Left lobe of liver (tissue), 2 donors: ENCODE measurements around the gene LARGE1. TPM values are rescaled to one million over a fixed set of nuclear protein-coding genes. Genes with fewer than 3 reads are reported as not detected.
A peak's percentile ranks its signal among the peaks of the same experiment; 100 is the strongest.

Source experiments
- ATAC-seq: fragments of 200-7000 bp; cut with Tn5 transposase; one replicate; pipeline ENCODE4 v1.9.1; 2020; ENCODE audit warnings: mild to moderate bottlenecking, moderate library complexity
- DNase-seq: peaks from one replicate; pipeline ENCODE4 v3.0.0-alpha.2; 2020; ENCODE audit warnings: low spot score
- total RNA-seq: library from RNA; stranded (reverse); gene quantifications from one replicate; pipeline ENCODE4 v1.2.1, GENCODE V29; 2021
- donor health status: DM: no; HTN: no; CAD: no; lungs with moderate emphysema.
- donor health status: DM: no; HTN: yes; CAD: no.

The LARGE1 gene
- total RNA-seq, 1 donor from 2014 or later: 27.2 TPM

DNA sequence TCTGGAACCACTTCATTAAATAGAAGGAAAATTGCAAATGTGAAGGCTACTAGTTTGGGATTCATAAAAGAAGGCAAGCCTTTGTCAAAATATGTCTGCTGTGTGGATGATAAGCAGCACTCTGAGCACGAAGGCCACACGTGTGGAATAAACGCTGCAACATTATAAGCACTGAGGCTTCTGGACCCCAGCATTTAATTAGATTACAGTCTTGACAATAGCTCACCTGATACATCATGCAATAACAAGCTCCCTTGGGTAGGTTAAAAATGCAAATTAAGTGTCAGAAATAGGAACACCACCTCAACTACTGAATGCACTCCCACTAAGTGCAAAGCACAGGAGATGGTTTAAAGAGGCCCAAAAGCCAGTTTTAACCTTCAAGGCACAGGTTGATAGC is 179.3 kb downstream of the LARGE1 start:
- DNase-seq: no peak
- no peak for ATAC-seq

GRCh38 chr22:33739516-33739915 is 180.8 kb downstream of the LARGE1 start:
- ATAC-seq (no peak), DNase-seq (no peak)

DNA sequence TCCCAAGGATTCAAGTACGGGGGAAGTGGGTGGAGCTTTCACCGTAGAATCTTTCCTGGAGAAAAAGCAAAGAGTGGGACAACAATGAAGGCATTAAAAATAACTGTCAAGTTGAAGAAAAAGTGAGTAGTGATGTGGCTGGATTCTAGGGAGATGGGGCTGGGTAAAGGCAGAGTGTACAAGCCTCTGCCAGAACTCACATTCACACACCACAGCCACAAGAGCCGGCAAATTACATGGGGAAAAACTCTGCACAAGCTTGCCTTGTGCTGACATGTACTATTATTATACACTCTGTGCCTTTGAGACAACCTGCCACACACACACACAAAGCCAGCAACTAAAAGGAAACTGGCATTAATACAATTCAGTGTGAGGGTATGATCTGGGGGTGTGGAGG is 182.6 kb downstream of the LARGE1 start:
- DNase-seq: no peak

GRCh38 chr22:33735978-33736377 is 184.3 kb downstream of the LARGE1 start:
- ATAC-seq (no peak), DNase-seq (no peak)

More for the DNA sequence above, 182.6 kb downstream of the LARGE1 start:
- ATAC-seq: no peak

GRCh38 chr22:33728847-33729246 is 191.4 kb downstream of the LARGE1 start:
- DNase-seq (no peak), ATAC-seq (no peak)

DNA sequence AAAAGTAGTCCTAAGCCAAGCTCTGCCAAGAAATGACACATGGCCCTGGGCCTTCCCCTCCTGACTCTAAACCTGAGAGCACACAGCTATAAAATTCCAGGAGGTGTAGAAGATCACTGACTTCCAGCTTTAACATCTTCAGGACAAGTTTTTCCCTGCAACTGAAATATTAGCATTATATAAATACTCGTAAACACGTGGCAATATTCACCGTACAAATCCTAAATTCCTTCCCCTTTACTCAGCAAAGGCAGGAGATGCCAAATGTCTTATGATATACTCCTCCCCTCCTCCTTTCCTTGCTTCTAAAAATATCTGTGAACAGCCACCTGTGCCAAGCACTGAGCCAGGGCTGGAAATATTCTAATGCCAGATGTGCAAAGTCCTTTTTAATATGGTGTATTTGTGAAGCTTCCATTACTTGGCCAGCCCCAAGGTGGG is 194.0 kb downstream of the LARGE1 start:
- ATAC-seq: peak; percentile 52
- DNase-seq: no peak

- DNase-seq: no peak
- ATAC-seq: no peak
Measured at GRCh38 chr22:33723915-33724314, 196.4 kb downstream of the LARGE1 start.

DNA sequence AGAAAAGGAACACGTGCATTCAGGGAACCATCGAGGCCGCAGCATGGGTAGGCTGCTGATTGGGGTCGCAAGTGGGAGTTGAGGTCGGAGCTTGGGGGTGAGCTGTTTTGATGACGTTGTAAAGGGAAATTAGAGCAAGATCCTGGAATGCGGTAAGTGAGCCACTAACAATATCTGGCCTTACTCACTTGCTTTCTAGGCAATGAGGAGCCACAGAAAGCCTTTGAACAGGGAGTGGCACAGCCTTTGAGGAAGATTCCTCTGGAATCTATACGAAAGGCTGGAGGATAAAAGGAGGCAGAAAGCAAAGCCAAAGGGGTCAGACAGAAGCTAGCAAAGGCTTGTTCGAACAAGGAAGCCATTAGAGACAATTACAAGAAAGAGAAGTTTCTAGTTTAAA is 197.5 kb downstream of the LARGE1 start:
- DNase-seq (no peak), ATAC-seq (no peak)

GRCh38 chr22:33720166-33720878 is 200.0 kb downstream of the LARGE1 start:
- DNase-seq (peak; percentile 51), ATAC-seq (peak; percentile 90)

- DNase-seq: no peak
- peak; percentile 61 for ATAC-seq
Measured at GRCh38 chr22:33717694-33718396, 202.4 kb downstream of the LARGE1 start.

- DNase-seq: no peak
- ATAC-seq: no peak
Measured at GRCh38 chr22:33715237-33715985, 204.9 kb downstream of the LARGE1 start.

- DNase-seq: no peak
- no peak for ATAC-seq
Measured at GRCh38 chr22:33710326-33710725, 209.9 kb downstream of the LARGE1 start.

DNA sequence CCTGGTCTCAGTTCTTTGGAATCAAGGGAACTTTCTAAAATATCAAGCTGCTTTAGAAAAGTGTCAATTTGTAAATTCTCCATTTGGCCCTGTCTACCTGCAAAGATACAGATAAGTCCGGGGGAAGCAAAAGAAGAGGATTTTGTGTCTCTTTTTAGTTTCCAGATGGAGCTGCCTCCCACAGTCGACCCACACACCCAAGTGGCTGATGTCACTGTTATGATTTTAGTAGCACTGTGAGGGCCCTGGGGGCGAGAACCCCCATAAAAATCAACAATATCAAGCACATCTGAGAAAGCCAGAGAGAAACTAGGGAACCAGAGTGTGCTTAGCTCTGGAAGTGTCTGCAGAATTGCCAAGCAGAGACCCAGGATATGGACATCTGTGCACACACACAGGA is 212.7 kb downstream of the LARGE1 start:
- DNase-seq: no peak

DNA sequence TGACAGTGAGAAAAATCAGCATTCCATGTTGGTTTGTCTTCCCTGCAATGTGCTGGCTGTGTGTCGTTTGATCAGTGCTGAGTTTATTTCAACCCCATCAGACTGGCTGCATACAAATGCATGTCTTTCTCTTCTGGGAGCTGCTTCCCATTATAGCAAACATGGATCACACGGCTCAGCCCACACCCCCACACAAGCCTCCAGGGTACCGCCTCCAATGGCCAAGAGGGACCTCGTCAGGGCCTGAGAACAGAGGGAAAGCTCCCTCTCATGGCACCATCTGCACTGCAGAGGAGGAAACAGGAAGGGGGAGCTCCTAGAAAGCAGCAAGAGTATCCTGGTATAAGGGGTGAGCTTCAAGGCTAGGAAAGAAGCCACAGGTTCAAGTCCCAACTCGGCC is 214.2 kb downstream of the LARGE1 start:
- ATAC-seq (no peak), DNase-seq (no peak)

More for the DNA sequence above, 212.7 kb downstream of the LARGE1 start:
- ATAC-seq: no peak

- no peak for DNase-seq
- no peak for ATAC-seq
Measured at GRCh38 chr22:33699176-33699575, 221.1 kb downstream of the LARGE1 start.

- ATAC-seq (no peak), DNase-seq (no peak)
Measured at GRCh38 chr22:33697640-33698039, 222.6 kb downstream of the LARGE1 start.

- ATAC-seq (no peak), DNase-seq (no peak)
Measured at GRCh38 chr22:33691057-33691630, 229.1 kb downstream of the LARGE1 start.

DNA sequence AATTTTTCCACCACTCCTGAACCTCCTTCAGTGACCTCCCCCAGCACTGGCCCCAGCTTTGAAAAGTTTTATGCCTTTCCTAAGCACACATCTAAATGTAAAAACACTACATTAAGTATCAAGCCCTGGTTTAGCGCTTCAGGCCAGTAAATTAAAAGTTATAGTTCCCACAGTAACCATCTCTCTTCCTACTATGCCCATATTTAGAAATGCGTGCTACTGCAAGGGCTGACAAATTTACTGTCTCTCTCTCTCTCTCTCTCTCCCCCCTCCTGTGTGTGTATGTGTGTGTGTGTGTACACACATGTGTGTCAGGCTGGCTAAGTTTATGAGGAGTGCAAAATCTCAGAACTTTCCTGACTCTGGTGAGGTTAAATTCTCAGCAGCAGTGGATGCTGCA is 231.4 kb downstream of the LARGE1 start:
- no peak for DNase-seq

GRCh38 chr22:33687464-33687863 is 232.8 kb downstream of the LARGE1 start:
- ATAC-seq: no peak
- no peak for DNase-seq

More for the DNA sequence above, 231.4 kb downstream of the LARGE1 start:
- no peak for ATAC-seq

DNA sequence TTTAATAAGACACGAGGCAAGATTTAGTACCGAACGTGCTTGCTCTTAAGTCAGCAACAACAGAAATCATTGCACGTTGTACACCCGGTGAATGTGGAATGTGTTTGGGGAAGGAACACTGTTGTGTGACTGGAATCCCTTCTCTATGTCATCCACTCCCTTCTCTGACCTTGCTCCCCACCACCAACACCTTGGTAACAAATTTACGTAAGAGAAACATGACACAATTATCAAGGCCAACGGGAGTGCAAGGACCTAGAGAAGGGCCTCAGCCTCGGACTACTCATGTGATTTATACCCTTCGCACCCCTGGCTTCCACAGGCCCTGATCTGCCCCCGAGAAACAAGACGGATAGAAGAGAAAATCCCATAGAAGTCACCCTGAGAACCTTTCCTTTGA is 236.2 kb downstream of the LARGE1 start:
- DNase-seq (no peak), ATAC-seq (no peak)

- DNase-seq: no peak
- ATAC-seq: no peak
Measured at GRCh38 chr22:33682927-33683326, 237.3 kb downstream of the LARGE1 start.
